Tibial nerve (tissue), 4 donors: ENCODE measurements around the gene AGBL3. TPM values are rescaled to one million over a fixed set of nuclear protein-coding genes. Genes with fewer than 3 reads are reported as not detected.
"Not testable (repeated sequence)": the region's sequence is repeated elsewhere in the genome, so short reads cannot be mapped to it uniquely, and the experiment has no call there.

ENCODE experiments used
- DNase-seq, 2 donors: peaks; one replicate each; pipeline ENCODE4 v3.0.0-alpha.2; 2019; ENCODE audit warnings: low spot score in 2 of 2
- H3K27ac ChIP-seq, 4 donors: fragments of 200-600 bp; sonication (generic) in 3 of 4; one replicate each; pipeline ENCODE4 v1.5.1; 2017 to 2019; ENCODE audit warnings: mild to moderate bottlenecking in 1 of 4
- H3K27me3 ChIP-seq, 2 donors: fragments of 200-600 bp; sonication (generic) in 1 of 2; one replicate each; pipeline versions ENCODE4 v1.5.1 to v1.6.0; 2017 to 2019
- H3K36me3 ChIP-seq, 3 donors: fragments of 200-600 bp; sonication (generic); one replicate each; pipeline ENCODE4 v1.5.1; 2018 to 2019
- H3K4me1 ChIP-seq, 4 donors: fragments of 200-600 bp; sonication (generic) in 3 of 4; one replicate each; pipeline ENCODE4 v1.5.1; 2017 to 2019
- H3K4me3 ChIP-seq, 4 donors: fragments of 200-600 bp; sonication (generic) in 3 of 4; one replicate each; pipeline ENCODE4 v1.5.1; 2017 to 2019; ENCODE audit warnings: mild to moderate bottlenecking in 1 of 4, moderate library complexity in 1 of 4
- H3K9me3 ChIP-seq, 4 donors: fragments of 200-600 bp; sonication (generic) in 3 of 4; one replicate each; pipeline ENCODE4 v1.5.1; 2017 to 2019
- EP300 ChIP-seq, 2 donors: sonication (generic); formaldehyde crosslinking; IDR thresholded peaks; one replicate each; pipeline ENCODE4 v1.6.1; 2017; ENCODE audit warnings: antibody characterized with exemption in 2 of 2, mild to moderate bottlenecking in 1 of 2
- POLR2A ChIP-seq, 2 donors: fragments of 450-650 bp; IDR thresholded peaks; one replicate each; pipeline ENCODE4 v1.6.1; 2017; ENCODE audit warnings: antibody characterized with exemption in 2 of 2, mild to moderate bottlenecking in 2 of 2, moderate library complexity in 2 of 2
- WGBS, 2 donors: methylation state at CpG; one replicate each; pipeline ENCODE4 v1.1.5; 2018; 5-methylcytosine and 5-hydroxymethylcytosine counted together
- total RNA-seq, 4 donors: library from RNA; depleted of rRNA; stranded (reverse); fragments of >200 nt; gene quantifications; one replicate each; pipeline ENCODE4 v1.1.0, GENCODE V29; 2016
- TF ChIP-seq, protein P1 (sequence below), 5 experiments: fragments of 200-600 bp in 3 of 5; fragments of 450-650 bp in 2 of 5; sonication (generic) in 3 of 5; IDR thresholded peaks; one replicate each; pipeline ENCODE4 v1.5.1; 2016 to 2019; ENCODE audit warnings: antibody characterized with exemption in 5 of 5, mild to moderate bottlenecking in 3 of 5, moderate library complexity in 2 of 5

The AGBL3 gene
- total RNA-seq, 4 donors from 2014 or later, result 1.3 to 3.1 (median 1.9) TPM

DNA sequence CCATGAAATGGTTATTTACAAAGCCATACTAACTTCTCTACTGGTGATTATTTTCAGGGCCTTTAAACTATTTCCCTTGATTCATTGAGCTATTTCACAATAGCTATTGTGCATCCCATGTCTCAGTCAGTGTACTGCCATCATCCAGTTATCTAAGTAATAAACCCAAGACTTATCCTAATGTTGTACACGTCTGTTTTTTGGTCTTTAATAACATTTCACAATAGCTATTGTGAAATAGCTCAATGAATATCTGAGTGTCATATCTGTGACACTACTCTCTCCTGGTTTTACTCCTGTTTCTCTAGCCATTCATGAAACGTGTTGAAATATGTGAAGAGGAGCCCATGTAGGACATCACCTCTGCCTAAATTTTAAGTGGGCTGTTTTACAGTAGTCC lies 125.1 kb downstream of the AGBL3 start:
- Histone ChIP-seq H3K27me3 (no peaks in the 10 kb centered on the region), H3K4me3 (no peak overlapping the region), H3K27ac (no peak overlapping the region), H3K4me1 (no peaks in the 10 kb centered on the region), H3K36me3 (peaks cover 0 to 29% (median 0%) of the 10 kb centered on the region in 3 donors), H3K9me3 (no peaks in the 10 kb centered on the region)
- WGBS, 2 donors, result 70 to 77% methylated on average over 2 of the region's 2 CpGs
- TF ChIP-seq POLR2A (IDR thresholded peaks at IDR 0.05), result no peak
- no peak for TF ChIP-seq EP300 (IDR thresholded peaks at IDR 0.05)
- TF ChIP-seq, protein P1, sequence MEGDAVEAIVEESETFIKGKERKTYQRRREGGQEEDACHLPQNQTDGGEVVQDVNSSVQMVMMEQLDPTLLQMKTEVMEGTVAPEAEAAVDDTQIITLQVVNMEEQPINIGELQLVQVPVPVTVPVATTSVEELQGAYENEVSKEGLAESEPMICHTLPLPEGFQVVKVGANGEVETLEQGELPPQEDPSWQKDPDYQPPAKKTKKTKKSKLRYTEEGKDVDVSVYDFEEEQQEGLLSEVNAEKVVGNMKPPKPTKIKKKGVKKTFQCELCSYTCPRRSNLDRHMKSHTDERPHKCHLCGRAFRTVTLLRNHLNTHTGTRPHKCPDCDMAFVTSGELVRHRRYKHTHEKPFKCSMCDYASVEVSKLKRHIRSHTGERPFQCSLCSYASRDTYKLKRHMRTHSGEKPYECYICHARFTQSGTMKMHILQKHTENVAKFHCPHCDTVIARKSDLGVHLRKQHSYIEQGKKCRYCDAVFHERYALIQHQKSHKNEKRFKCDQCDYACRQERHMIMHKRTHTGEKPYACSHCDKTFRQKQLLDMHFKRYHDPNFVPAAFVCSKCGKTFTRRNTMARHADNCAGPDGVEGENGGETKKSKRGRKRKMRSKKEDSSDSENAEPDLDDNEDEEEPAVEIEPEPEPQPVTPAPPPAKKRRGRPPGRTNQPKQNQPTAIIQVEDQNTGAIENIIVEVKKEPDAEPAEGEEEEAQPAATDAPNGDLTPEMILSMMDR (IDR thresholded peaks at IDR 0.05), result no peak
- DNase-seq, result no peak

DNA sequence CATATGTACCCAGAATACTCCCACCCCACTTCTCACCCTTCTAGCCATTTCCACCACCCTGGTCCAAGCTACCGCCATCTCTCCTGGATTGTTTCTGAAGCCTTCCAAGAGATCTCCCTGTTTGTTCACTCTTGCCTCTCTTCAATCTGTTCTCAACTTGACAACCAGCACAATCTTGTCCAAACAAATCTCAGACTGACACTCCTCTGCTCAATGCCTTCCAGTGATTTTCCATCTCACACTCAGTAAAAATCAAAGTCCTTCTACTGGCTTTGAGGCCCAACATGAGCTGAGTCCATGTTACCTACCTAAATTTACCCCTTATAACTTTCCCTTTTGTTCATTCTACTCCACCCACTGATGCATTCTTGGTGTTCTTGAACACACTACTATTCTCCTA lies 128.3 kb downstream of the AGBL3 start:
- WGBS, 2 donors, result 95 to 97% methylated on average over 1 of the region's 1 CpG
- TF ChIP-seq POLR2A (IDR thresholded peaks at IDR 0.05) (no peak), EP300 (IDR thresholded peaks at IDR 0.05) (no peak)
- TF ChIP-seq, protein P1 (IDR thresholded peaks at IDR 0.05), result no peak
- no peak for DNase-seq
- H3K4me1 ChIP-seq, result no peaks in the 10 kb centered on the region
- peaks cover 0 to 23% (median 0%) of the 10 kb centered on the region in 3 donors for H3K36me3 ChIP-seq
- H3K27me3 ChIP-seq, result no peaks in the 10 kb centered on the region
- peaks cover 0 to 4% (median 1%) of the 10 kb centered on the region in 4 donors for H3K9me3 ChIP-seq
- H3K4me3 ChIP-seq, result no peak overlapping the region
- H3K27ac ChIP-seq, result no peak overlapping the region

DNA sequence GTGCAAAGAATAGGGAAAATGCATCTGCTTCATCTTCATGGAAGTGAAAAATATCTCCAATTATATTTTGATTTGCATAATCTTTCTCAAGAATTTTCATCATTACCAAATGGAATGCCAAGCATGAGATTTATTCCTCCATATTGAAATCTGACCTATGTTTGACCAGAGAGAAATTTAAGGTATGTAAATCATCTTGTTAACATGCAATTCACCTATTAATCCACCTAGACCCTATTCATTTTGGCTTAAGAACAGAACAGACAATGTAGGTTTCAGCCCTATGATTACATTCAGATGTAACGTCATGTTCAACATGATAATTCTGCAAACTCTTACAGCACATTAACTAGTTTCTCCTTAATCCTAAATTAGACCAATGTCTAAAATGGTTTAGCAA lies 130.8 kb downstream of the AGBL3 start:
- 73 to 91% methylated on average over 1 of the region's 1 CpG for WGBS, 2 donors
- TF ChIP-seq, protein P1 (IDR thresholded peaks at IDR 0.05), result no peak
- TF ChIP-seq EP300 (IDR thresholded peaks at IDR 0.05) (no peak), POLR2A (IDR thresholded peaks at IDR 0.05) (no peak)
- H3K4me1 ChIP-seq, result no peaks in the 10 kb centered on the region
- H3K27me3 ChIP-seq, result no peaks in the 10 kb centered on the region
- H3K4me3 ChIP-seq, result no peak overlapping the region
- H3K27ac ChIP-seq, result no peak overlapping the region
- DNase-seq, result no peak
- peaks cover 0 to 18% (median 5%) of the 10 kb centered on the region in 4 donors for H3K9me3 ChIP-seq
- H3K36me3 ChIP-seq, result peaks cover 0 to 26% (median 0%) of the 10 kb centered on the region in 3 donors

DNA sequence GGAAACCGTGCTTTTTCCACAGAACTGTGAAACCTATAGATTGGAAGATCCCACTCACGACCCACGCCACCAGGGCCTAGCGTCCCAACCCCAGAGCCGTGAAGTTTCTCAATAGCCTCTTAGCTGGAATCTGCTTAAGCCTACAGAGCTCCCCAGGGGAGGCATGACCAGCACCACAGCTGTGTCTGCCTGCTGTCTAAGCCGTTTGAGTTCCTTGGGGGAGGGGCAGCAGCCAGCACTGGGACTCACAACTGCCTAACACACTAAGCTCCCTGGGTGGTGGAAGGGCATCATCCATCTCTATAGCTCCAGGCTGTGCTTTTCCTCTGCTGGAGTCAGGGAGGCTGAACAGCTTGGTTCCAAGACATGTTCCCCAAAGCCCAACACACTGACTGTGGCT lies 135.6 kb downstream of the AGBL3 start:
- H3K36me3 ChIP-seq, result peaks cover 0 to 18% (median 0%) of the 10 kb centered on the region in 3 donors
- no peaks in the 10 kb centered on the region for H3K27me3 ChIP-seq
- TF ChIP-seq EP300 (IDR thresholded peaks at IDR 0.05) (no peak), POLR2A (IDR thresholded peaks at IDR 0.05) (no peak)
- TF ChIP-seq, protein P1 (IDR thresholded peaks at IDR 0.05), result no peak
- 66 to 76% methylated on average over 6 of the region's 6 CpGs for WGBS, 2 donors
- DNase-seq, result no peak
- no peak overlapping the region for H3K4me3 ChIP-seq
- no peaks in the 10 kb centered on the region for H3K4me1 ChIP-seq
- peaks cover 0 to 22% (median 5%) of the 10 kb centered on the region in 4 donors for H3K9me3 ChIP-seq
- no peak overlapping the region for H3K27ac ChIP-seq

DNA sequence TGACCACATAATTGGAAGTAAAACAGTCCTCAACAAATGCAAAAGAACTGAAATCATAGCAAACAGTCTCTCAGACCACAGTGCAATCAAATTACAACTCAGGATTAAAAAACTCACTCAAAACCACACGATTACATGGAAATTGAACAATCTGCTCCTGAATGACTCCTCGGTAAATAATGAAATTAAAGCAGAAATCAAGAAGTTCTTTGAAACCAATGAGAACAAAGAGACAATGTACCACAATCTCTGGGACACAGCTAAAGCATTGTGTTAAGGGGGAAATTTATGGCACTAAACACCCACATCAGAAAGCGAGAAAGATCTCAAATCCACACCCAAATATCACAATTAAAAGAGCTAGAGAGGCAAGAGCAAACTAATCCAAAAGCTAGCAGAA lies 138.3 kb downstream of the AGBL3 start:
- WGBS, 2 donors, result 45 to 49% methylated on average over 3 of the region's 3 CpGs
- H3K27me3 ChIP-seq, H3K4me3 ChIP-seq, H3K4me1 ChIP-seq, DNase-seq: not testable (repeated sequence)
- peaks cover 0 to 17% (median 0%) of the 10 kb centered on the region in 3 donors for H3K36me3 ChIP-seq
- H3K9me3 ChIP-seq, result peaks cover 0 to 18% (median 4%) of the 10 kb centered on the region in 4 donors
- H3K27ac ChIP-seq, result peak overlapping the region in 2 of 4 donors; percentile 18 to 62

DNA sequence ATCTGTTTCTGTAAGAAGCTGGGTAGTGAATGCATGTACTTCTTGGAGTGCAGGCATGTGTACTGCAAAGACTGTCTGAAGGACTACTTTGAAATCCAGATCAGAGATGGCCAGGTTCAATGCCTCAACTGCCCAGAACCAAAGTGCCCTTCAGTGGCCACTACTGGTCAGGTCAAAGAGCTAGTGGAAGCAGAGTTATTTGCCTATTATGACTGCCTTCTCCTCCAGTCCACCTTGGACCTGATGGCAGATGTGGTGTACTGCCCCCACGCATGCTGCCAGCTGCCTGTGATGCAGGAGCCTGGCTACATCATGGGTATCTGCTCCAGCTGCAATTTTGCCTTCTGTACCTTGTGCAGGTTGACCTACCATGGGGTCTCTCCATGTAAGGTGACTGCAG lies 142.6 kb downstream of the AGBL3 start:
- H3K4me1 ChIP-seq, result no peaks in the 10 kb centered on the region
- H3K4me3 ChIP-seq, result no peak overlapping the region
- WGBS, 2 donors, result 100% methylated on average over 1 of the region's 1 CpG; no CpG with 5 or more reads in 1 of the 2 donors
- no peaks in the 10 kb centered on the region for H3K27me3 ChIP-seq
- H3K9me3 ChIP-seq, result peaks cover 0 to 12% (median 6%) of the 10 kb centered on the region in 4 donors
- TF ChIP-seq EP300 (IDR thresholded peaks at IDR 0.05), result no peak
- TF ChIP-seq, protein P1 (IDR thresholded peaks at IDR 0.05), result no peak
- no peak for TF ChIP-seq POLR2A (IDR thresholded peaks at IDR 0.05)
- H3K27ac ChIP-seq, result no peak overlapping the region
- DNase-seq, result no peak
- H3K36me3 ChIP-seq, result peaks cover 0 to 4% (median 0%) of the 10 kb centered on the region in 3 donors
